SIG-M5 treated with dmso at 0.1 percent for 504 hours (cell line): ENCODE measurements around the gene CARD10.

Experiments used
- DNase-seq: peaks from one replicate; lab custom pipeline; 2025; ENCODE audit not compliant: unreplicated experiment; lab: John Stamatoyannopoulos, UW

Gene CARD10

GRCh38 chr22:37507731-37508130 lies 11.5 kb downstream of the CARD10 start:
- DNase-seq = no peak

DNA sequence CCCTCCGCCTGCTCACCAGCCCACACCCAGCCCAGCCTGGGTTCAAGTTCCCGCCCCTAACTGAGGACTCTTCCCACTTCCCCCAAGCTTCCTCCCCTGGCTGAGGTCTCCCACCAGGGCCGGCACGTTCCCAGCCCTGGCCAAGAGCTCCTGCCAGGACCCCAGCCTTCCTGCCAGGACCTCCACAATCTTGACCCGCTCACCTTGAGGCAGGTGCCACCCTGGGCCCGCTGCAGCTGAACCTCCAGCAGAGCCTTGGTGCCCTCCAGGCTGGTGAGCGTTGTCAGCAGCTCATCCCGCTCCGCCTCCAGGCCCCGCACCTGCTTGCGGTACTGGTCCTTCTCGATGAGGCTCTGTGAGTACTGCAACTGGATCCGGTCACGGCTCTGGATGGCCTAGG lies 13.2 kb downstream of the CARD10 start:
- DNase-seq = no peak

DNA sequence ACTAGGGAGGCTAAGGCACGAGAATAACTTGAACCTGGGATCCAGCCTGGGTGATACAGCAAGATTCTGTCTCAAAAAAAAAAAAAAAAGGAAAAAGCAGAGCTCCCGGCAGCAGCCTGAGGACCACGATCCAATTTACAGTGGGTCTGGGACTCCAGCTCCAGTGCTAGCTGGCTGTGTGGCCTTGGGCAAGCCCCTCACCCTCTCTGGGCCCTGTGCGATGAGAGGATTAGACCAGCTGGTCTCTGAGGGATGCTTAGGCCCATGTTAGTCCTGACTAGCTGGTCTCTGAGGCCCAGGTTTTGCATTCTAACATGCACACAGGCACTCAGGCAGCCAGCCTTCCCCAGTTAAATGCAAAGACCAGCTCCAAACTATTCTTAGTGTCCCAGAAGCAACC lies 13.7 kb downstream of the CARD10 start:
- DNase-seq = no peak

DNA sequence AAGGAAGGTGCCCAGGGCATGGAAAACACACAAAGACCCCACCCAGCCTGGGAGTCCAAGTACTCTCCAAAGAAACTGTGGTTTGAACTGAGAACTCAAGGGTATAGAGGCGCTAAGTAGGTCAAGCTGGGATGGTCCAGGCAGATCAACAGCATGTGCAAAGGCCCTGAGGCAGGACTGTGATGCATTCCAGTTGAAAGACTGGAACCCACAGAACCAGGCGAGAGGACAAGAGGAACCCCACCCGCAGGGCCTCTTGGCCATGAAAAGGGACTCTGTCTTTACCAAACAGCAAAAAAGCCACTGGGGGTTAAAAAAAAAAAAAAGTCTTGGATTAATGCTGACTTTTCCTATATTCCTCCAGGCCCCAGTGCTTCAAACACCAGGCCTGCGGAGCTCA lies 14.3 kb downstream of the CARD10 start:
- no peak for DNase-seq

DNA sequence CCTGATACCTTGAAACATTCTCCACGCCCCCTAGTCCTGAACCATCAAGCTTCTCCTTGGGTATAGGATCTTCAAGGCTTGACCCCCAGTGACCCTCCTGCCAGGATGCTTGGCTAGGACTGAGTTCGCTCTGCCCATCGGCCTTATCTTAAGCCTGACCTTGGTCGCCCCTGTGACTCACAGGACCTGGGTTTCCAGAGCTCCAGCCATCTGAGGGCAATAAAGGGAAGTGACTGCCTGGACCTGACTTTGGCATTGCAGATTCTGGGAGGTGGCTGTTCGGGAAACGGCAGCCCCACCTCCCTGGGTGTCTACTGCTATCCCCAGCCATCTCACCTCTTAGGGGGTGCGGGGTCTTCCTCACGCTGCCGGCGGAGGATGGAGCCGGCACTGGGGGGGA lies 15.4 kb downstream of the CARD10 start:
- DNase-seq = no peak

DNA sequence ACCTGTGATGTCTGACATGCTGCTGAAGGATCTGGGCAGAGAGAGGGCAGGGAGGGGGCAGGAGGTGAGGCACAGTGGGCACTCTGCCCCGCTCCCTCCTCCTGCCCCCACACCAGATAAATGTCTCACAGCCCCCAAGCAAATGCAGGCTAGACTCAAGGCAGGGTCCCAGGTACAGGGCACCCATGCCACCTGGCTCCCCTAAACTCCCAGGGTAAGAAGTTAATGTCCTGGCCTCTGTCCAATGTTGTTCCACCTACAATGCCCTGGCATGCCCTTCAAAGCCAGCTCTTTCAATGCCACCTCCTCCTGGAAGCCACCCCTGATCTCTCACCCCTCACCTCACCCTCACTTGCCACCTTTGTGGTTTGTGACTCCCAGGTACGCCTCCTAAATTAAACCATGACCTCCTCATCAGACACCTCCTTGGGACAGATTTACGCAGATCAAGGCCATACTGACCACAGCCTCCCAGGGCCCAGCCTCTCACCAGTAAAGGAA lies 16.0 kb downstream of the CARD10 start:
- DNase-seq = no peak

DNA sequence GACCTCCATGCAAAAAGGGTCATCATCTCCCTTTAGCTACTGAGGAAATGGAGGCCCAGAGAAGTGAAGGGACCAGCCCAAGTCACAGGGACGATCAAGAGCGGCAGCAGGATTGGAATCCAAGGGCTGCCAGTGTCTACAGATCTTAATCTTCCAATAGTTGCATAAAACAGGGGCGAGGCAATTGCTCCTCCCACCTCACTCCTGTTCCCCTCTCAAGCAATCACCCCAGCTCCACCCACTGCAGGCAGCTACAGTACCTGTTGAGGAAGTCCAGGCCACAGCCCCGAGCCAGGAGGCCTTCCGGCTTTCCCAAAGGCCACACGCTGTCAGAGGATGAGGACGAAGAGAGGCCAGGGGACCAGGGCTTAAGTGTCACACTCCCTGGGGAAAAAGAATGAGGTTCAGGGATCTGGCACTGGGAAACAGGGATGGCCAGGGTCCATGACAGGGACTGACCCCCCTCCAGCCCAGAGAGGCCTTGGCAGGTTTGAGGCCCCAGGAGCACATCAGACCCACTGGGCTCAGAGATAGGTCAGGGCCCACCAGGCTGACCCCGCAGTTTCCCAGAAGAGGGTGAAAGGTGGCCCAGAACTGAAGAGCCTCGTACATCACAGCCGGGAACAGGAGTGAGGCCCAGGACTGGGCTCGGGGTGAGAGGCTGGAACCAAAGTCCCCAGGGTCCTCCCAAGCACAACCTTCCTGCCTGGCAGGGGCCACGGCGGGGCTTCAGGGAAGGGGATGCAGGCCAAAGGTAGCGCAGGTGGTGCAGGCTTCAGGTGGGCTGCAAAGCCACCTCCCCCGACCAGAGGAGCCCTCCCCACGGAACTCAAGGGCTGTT lies 16.7 kb downstream of the CARD10 start:
- DNase-seq = peak; percentile 22

DNA sequence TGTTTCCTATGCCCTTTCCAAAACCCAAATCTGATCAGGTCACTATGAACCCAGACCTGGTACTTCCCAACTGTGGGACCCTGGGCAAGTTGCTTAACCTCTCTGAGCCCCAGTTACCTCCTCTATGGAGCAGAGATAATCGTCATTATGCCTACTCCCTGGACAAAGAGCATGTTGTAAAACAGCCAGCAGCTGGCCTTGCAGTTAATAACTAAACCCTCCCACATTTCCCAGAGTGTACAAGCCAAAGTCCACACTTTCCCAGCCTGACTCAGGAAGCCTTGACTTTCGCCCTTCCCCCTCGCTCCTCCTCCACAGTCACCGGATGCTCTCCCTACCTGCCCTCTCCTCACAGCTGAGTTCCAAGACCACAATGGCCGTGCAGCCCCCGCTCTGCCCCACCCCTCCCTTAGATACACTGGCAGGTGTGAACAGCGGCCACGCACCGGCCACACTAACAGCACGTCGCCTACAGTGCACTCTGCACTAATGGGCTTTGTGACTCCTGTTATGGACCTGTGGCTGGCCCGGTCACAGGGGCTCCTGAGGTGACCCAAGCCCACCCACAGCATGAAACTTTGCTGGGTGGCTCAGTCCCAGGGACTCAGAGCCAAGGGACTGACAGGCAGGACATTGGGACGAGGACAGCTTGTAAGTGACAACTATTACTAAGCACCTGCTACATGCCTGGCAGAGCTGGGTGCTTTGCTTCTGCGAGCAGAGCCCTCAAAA lies 17.4 kb downstream of the CARD10 start:
- no peak for DNase-seq

DNA sequence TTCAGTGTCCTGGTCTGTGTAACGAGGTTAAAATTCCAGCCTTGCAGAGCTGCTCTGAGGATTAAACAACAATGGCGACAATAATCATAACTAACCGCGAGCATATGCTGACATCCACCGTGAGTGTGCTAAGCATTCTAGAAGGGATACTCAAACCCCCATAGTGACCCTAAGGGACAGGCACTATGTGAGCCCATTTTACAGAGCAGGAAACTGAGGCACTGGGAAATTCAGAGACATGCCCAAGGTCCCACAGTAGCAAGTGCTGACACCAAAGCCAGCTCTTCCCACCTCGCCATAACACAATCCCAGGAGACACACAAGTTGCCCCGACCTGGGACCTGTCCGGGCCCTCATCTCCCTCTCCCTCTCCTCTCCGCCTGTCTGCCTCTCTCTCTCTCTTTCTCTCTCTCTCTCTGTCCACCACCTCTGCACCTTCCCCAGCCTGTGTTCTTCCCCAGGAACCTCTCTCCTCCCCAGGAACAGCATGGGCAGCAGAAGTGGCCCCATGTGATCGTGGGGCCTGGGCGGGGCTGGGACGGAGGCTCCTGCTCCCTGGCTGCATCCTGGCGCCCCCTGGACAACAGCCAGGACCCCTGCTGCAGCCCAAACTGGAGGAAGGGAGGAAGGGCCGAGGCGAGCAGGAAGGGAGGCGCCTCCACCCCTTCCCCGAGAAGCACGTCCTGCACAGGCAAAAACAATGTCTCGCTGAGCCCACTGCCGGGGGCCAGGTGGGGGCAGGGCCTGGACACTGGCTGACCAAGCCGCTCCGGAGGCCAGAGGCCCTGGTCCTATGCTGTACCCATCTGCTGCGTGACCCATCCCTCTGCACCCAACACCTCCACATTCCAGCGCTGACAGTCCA lies 18.2 kb downstream of the CARD10 start:
- DNase-seq = no peak

DNA sequence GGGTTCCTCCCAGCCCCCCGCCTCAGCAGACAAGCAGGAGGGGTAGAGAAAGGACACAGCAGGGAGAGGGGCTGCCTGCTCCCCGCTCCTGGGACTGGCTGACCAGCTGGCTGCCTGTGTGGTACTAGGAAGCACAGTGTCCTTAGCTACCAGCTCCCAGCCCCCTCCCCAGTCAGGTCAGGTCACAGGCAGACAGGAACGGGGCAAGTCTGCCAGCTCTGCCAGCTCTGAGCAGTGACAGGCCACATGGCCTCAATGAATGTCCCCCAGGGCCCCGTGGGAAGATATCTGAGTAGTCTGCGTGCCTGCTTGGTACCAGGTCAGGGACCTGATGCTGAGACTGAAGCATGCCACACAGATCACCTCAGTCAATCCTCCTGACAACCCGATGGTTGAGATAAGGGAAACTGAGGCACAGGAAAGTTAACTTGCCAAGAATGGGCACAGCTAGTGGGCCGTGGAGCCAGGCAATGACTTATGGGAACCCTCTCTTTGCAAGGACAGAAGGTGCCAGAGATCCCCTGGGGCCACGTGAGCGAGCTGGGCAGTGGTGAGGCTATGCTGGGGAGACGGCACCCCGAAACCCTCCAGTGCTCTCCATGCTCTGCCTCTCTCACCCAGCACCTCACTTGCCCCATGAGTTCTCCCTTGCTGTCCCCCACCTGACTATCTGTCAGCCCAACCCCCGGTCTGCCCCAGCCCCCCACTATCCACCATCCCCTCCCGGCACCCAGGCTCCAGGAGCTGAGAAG lies 19.2 kb downstream of the CARD10 start:
- no peak for DNase-seq

DNA sequence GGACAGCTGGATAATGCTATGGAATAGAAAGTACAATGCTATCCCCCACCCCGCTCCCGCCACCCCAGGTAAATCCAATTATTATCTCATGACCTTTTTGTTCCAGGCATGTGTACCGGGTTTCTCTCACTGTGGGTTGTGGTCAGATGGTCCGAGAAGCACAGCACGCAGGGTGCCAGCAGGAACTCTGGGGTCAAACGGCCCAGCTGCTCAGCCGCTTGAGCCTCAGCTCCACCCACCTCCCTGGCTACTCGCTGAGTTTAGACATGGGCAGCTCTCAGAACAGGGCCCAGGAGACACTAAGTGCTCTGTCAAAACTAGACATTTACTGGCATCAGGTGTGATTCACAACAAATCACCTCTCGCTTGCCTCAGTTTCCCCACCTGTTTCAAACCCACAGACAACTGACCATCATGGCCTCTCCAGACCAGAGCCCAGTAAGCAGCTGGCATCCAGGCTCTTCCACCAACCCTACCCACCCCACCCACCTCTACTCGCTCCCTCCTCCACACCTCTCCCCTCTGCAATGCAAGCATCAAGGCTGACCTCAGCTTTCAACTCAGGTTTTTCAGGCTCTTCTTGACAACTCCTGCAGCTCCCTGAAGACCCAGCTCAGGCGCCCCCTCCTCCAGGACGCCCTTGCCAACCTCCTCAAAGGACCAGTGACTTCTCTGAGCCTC lies 20.0 kb downstream of the CARD10 start:
- DNase-seq = no peak

- DNase-seq = peak; percentile 28
Observed at GRCh38 chr22:37498289-37498909, 20.8 kb downstream of the CARD10 start.

DNA sequence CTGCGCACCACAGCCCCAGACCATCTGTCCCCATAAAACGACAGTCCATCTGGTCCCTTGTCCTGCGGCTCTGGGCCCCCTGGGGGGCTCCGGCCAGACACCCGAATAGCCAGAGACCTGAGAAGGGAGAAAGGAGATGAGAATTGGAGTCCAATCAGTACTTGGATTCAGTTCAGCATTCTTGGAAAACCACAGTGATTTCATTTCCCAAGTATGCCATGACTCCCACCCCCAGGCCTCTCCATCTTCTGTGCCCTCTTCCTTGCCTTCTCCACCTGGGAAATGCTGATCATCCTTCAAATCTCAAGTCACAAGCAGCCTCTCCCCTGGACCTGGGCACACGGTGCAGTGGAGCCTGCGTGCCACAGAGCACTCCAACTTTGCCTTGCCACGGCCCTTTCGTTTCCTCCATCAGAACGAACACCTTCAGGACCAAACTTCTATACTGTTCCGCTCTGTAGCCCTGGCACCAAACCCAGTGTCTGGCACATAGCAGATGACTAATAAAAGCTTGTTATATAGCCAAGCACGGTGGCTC lies 22.1 kb downstream of the CARD10 start:
- no peak for DNase-seq

DNA sequence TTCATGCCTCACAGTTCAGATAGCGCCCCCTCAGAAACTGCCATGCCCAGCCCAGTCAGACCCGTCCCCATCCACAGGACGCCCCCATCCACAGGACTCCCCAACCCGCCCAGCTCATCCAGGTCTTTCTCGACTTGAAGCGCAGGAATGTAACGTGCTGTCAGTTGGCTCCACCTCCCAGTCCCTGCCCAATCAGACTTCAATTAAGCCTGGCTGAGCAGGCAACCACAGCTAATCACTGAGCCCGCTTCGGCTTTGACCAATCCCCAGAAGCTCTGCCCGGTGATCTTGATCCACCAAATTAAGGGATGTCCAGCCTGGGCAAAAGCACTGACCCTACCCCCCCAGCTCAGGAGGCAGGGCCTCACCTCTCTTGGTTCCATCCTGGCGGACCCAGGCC lies 22.6 kb downstream of the CARD10 start:
- no peak for DNase-seq

GRCh38 chr22:37493979-37494378 lies 25.2 kb downstream of the CARD10 start:
- DNase-seq = no peak

DNA sequence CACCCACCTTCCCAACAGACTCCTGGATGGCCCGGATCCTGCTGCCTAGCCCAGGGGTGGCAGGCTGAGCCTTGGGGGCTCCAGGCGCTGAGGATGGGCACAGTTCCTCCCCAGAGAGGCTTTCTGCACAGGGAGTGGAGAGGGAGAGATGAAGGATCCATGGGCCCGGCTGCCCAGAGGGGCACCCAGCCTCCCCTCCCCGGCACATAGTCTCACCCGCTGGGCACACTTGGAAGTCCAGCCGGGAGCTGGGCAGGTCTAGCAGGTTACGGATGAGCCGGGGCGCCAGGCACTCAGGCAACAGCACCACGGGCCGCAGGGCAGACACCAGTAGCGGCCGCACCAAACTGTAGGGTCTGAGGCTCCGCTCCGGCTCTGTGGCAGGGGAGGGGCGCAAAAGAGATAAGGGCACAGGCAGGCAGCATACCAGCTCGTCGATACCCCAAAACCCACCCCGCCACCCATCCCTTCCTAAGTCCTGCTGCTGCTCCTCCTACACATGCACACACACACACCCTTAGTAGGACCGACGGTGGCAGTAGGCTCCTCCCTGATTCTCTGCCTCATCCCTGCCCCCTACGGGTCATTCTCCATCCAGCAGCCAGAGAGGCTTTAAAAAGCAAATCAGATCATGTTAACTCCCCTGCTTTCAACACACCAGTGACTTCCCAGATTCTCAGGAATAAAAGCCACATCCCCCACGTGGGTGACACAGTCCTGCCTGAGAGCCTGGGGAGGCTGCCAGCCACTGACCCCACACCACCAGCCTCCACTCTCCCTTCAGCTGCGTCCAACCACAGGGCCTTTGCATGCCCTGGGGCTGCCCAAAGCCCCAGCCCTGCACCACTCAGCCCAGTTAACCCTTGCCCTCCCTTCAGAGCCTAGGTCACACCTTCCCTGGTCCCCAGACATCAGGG lies 26.5 kb downstream of the CARD10 start:
- peak; percentile 46 for DNase-seq

DNA sequence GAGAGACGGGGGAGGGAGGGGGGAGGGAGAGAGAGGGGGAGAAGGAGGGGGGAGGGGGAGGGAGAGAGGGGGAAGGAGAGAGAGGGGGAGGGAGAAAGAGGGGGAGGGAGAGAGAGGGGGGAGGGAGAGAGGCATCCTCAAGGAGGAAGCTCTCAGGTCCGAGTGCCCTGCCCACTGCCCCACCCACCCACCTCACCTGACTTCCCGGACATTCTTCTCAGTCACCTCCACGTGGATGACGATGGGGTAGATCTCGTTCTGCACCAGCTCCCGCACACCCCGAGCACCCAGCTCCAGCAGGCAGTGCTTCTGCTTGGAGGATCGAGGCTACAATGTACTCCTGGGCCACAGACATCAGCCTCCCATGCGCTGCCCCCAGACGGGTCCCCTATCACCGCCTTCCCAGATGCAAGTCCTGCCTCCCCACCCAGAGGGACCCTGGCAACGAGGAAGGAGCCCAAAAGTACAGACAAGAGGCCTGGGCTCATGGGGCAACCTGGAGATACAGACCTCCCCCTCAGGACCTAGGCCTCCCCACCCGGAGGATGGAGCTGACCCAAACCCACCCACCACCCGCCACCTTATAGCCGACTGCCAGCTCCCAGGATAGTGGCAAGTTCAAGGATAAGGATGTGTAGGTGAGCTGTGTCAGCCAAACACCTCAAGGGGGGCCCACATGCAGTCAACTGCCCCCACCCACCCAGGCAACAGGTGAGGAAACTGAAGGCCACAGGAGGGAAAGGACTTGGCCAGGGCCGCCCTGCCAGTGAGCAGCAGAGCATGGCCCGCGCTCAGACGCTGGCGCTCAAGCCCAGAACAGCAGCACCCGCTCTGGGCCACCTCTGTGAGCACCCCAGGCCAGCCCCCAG lies 27.4 kb downstream of the CARD10 start:
- DNase-seq = no peak
